ENCODE results near the gene ANKS6. TPM values are rescaled to one million over a fixed set of nuclear protein-coding genes. Genes with fewer than 3 reads are reported as not detected.

ANKS6 gene
- polyA plus RNA-seq, 1 donor from 2014 or later = 16.6 TPM

DNA sequence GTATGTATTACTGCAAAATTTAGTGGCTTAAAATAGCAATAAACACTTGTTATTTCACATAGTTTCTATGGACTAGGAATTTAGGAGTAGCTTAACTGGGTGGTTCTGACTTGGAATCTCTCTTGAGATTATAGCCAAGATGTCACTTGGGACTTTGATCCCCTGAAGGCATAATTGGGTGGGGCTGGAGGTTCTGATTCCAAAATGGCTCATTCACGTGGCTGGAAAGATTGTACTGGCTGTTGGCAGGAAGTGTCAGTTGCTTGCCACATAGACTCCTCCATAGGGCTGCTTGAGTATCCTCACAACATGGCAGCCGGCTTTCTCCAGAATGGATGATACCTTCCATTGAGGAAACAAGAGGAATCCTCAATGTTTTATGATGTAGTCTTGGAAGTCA lies 22.4 kb upstream of the ANKS6 start:
- no peak overlapping the region for H3K27ac ChIP-seq (ENCODE audit: low read length)
- no peaks in the 10 kb centered on the region for H3K9me3 ChIP-seq (ENCODE audit: low read length)
- H3K4me3 ChIP-seq (ENCODE audit: low read length) = no peak overlapping the region
- H3K36me3 ChIP-seq (ENCODE audit: insufficient read depth, low read length) = no peaks in the 10 kb centered on the region
- H3K9me2 ChIP-seq (ENCODE audit: insufficient read depth, low read length) = no peaks in the 10 kb centered on the region
- no peaks in the 10 kb centered on the region for H3K79me2 ChIP-seq (replicated peaks; ENCODE audit: insufficient read depth, low read length)
- TF ChIP-seq POLR2AphosphoS5 (IDR thresholded peaks at IDR 0.05) (no peak), EP300 (conservative IDR thresholded peaks at IDR 0.05; ENCODE audit: poor library complexity, severe bottlenecking) (no peak), MXI1 (conservative IDR thresholded peaks at IDR 0.05; ENCODE audit: poor library complexity, severe bottlenecking) (no peak), EZH2 (IDR thresholded peaks at IDR 0.05; ENCODE audit: borderline replicate concordance, insufficient read depth, low read length, poor library complexity, severe bottlenecking) (no peak), TAF1 (IDR thresholded peaks at IDR 0.05; ENCODE audit: low read depth) (no peak), RAD21 (conservative IDR thresholded peaks at IDR 0.05) (no peak), SMC3 (conservative IDR thresholded peaks at IDR 0.05; ENCODE audit: poor library complexity) (no peak)
- TF ChIP-seq, protein P1, sequence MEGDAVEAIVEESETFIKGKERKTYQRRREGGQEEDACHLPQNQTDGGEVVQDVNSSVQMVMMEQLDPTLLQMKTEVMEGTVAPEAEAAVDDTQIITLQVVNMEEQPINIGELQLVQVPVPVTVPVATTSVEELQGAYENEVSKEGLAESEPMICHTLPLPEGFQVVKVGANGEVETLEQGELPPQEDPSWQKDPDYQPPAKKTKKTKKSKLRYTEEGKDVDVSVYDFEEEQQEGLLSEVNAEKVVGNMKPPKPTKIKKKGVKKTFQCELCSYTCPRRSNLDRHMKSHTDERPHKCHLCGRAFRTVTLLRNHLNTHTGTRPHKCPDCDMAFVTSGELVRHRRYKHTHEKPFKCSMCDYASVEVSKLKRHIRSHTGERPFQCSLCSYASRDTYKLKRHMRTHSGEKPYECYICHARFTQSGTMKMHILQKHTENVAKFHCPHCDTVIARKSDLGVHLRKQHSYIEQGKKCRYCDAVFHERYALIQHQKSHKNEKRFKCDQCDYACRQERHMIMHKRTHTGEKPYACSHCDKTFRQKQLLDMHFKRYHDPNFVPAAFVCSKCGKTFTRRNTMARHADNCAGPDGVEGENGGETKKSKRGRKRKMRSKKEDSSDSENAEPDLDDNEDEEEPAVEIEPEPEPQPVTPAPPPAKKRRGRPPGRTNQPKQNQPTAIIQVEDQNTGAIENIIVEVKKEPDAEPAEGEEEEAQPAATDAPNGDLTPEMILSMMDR (IDR thresholded peaks at IDR 0.05; ENCODE audit: poor library complexity, severe bottlenecking) = no peak
- TF ChIP-seq, protein P2, sequence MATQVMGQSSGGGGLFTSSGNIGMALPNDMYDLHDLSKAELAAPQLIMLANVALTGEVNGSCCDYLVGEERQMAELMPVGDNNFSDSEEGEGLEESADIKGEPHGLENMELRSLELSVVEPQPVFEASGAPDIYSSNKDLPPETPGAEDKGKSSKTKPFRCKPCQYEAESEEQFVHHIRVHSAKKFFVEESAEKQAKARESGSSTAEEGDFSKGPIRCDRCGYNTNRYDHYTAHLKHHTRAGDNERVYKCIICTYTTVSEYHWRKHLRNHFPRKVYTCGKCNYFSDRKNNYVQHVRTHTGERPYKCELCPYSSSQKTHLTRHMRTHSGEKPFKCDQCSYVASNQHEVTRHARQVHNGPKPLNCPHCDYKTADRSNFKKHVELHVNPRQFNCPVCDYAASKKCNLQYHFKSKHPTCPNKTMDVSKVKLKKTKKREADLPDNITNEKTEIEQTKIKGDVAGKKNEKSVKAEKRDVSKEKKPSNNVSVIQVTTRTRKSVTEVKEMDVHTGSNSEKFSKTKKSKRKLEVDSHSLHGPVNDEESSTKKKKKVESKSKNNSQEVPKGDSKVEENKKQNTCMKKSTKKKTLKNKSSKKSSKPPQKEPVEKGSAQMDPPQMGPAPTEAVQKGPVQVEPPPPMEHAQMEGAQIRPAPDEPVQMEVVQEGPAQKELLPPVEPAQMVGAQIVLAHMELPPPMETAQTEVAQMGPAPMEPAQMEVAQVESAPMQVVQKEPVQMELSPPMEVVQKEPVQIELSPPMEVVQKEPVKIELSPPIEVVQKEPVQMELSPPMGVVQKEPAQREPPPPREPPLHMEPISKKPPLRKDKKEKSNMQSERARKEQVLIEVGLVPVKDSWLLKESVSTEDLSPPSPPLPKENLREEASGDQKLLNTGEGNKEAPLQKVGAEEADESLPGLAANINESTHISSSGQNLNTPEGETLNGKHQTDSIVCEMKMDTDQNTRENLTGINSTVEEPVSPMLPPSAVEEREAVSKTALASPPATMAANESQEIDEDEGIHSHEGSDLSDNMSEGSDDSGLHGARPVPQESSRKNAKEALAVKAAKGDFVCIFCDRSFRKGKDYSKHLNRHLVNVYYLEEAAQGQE (IDR thresholded peaks at IDR 0.05; ENCODE audit: borderline replicate concordance) = no peak
- no peaks in the 10 kb centered on the region for H3F3A ChIP-seq (ENCODE audit: insufficient read depth, low read length, poor library complexity, severe bottlenecking)
- no peaks in the 10 kb centered on the region for H4K20me1 ChIP-seq (ENCODE audit: insufficient read depth)
- H2AFZ ChIP-seq (ENCODE audit: low read depth, low read length) = no peak overlapping the region
- H3K9ac ChIP-seq (ENCODE audit: low read length) = no peak overlapping the region
- no peaks in the 10 kb centered on the region for H3K27me3 ChIP-seq (ENCODE audit: insufficient read depth, low read depth, low read length)
- H3K4me2 ChIP-seq (ENCODE audit: low read length) = no peak overlapping the region

DNA sequence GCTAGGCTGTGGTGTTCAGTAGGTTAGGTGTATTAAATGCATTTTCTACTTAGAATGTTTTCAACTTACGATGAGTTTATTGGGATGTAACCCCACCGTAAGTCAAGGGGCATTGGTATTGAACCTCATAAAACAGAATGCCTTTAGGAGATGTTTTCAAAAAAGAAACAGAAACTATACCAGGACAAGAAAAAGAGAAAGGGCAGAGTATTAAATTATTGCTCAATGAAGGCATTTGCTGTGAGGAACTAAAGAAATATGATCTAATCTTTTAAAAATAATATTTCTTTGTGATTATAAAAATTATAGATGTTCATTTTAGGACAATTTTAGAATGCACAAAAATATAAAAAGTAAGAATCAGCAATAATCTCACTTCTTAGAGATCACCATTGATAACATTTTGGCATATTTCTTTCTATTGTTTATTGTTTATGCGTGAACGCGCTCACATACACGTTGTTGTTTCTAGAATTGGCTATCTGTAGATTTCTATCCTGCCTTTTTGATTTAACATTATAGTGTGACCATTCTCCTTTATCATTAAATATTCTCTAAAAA lies 19.1 kb upstream of the ANKS6 start:
- Histone ChIP-seq H3K27me3 (ENCODE audit: insufficient read depth, low read depth, low read length) (no peaks in the 10 kb centered on the region), H3K79me2 (replicated peaks; ENCODE audit: insufficient read depth, low read length) (no peaks in the 10 kb centered on the region), H3K4me2 (ENCODE audit: low read length) (no peak overlapping the region), H4K20me1 (ENCODE audit: insufficient read depth) (no peaks in the 10 kb centered on the region), H3F3A (ENCODE audit: insufficient read depth, low read length, poor library complexity, severe bottlenecking) (no peaks in the 10 kb centered on the region), H3K36me3 (ENCODE audit: insufficient read depth, low read length) (no peaks in the 10 kb centered on the region), H3K9ac (ENCODE audit: low read length) (no peak overlapping the region), H3K9me3 (ENCODE audit: low read length) (no peaks in the 10 kb centered on the region), H2AFZ (ENCODE audit: low read depth, low read length) (no peak overlapping the region), H3K27ac (ENCODE audit: low read length) (no peak overlapping the region), H3K9me2 (ENCODE audit: insufficient read depth, low read length) (no peaks in the 10 kb centered on the region), H3K4me3 (ENCODE audit: low read length) (no peak overlapping the region)
- TF ChIP-seq MXI1 (conservative IDR thresholded peaks at IDR 0.05; ENCODE audit: poor library complexity, severe bottlenecking) (no peak), EZH2 (IDR thresholded peaks at IDR 0.05; ENCODE audit: borderline replicate concordance, insufficient read depth, low read length, poor library complexity, severe bottlenecking) (no peak), POLR2AphosphoS5 (IDR thresholded peaks at IDR 0.05) (no peak), SMC3 (conservative IDR thresholded peaks at IDR 0.05; ENCODE audit: poor library complexity) (no peak), RAD21 (conservative IDR thresholded peaks at IDR 0.05) (no peak), EP300 (conservative IDR thresholded peaks at IDR 0.05; ENCODE audit: poor library complexity, severe bottlenecking) (no peak), TAF1 (IDR thresholded peaks at IDR 0.05; ENCODE audit: low read depth) (no peak)
- TF ChIP-seq, protein P1 (IDR thresholded peaks at IDR 0.05; ENCODE audit: poor library complexity, severe bottlenecking) = no peak
- TF ChIP-seq, protein P2 (IDR thresholded peaks at IDR 0.05; ENCODE audit: borderline replicate concordance) = no peak

Measured in neural cell (in vitro differentiated cells).